Small intestine (tissue), 7 donors: ENCODE data around the gene TMEM86A. TPM values are rescaled to one million over a fixed set of nuclear protein-coding genes. Genes with fewer than 3 reads are reported as not detected.

Experiments
- DNase-seq, 2 donors: peaks; one replicate each; pipeline versions ENCODE4 v3.0.0 to v3.0.0-alpha.2; 2013
- FAIRE-seq: peaks from 2 replicates; lab custom pipeline; 2012; peaks lifted over from hg19 to GRCh38; lab: Jason Lieb, UNC
- H3K27ac ChIP-seq, 3 donors: one replicate each; pipeline ENCODE4 v1.5.1; 2013; ENCODE audit warnings: low read length in 2 of 3, mild to moderate bottlenecking in 2 of 3, control low read depth in 1 of 3, inconsistent platforms in 1 of 3, low read depth in 1 of 3, moderate library complexity in 1 of 3
- H3K27me3 ChIP-seq, 3 donors: one replicate each; pipeline ENCODE4 v1.6.1; 2013; ENCODE audit warnings: low read length in 3 of 3, inconsistent platforms in 1 of 3; ENCODE audit not compliant: control insufficient read depth in 3 of 3, insufficient read depth in 3 of 3
- H3K36me3 ChIP-seq, 3 donors: one replicate each; pipeline ENCODE4 v1.6.1; 2013; ENCODE audit warnings: low read length in 3 of 3, inconsistent platforms in 1 of 3, low read depth in 1 of 3, mild to moderate bottlenecking in 1 of 3, moderate library complexity in 1 of 3; ENCODE audit not compliant: control insufficient read depth in 3 of 3, insufficient read depth in 2 of 3
- H3K4me1 ChIP-seq, 3 donors: one replicate each; pipeline ENCODE4 v1.6.1; 2013; ENCODE audit warnings: low read length in 2 of 3, inconsistent platforms in 1 of 3, low read depth in 1 of 3, mild to moderate bottlenecking in 1 of 3, moderate library complexity in 1 of 3; ENCODE audit not compliant: control insufficient read depth in 3 of 3, insufficient read depth in 2 of 3
- H3K4me3 ChIP-seq, 3 donors: one replicate each; pipeline ENCODE4 v1.5.1; 2013; ENCODE audit warnings: low read length in 3 of 3, control low read depth in 1 of 3, inconsistent platforms in 1 of 3, low read depth in 1 of 3, mild to moderate bottlenecking in 1 of 3, moderate library complexity in 1 of 3
- H3K9me3 ChIP-seq, 2 donors: one replicate each; pipeline ENCODE4 v1.6.1; 2013; ENCODE audit warnings: low read depth in 1 of 2, low read length in 1 of 2; ENCODE audit not compliant: control insufficient read depth in 2 of 2, insufficient read depth in 1 of 2
- WGBS, 3 donors: extraction: QIAGEN DNeasy Blood & Tissue Kit; methylation state at CpG; one replicate each; pipeline ENCODE4 v1.1.7; 2013; 5-methylcytosine and 5-hydroxymethylcytosine counted together
- polyA plus RNA-seq, 4 donors: library from polyadenylated mRNA; stranded (reverse) in 3 of 4; unstranded in 1 of 4; fragments of 200-250 nt in 3 of 4; fragments of 120-200 nt in 1 of 4; gene quantifications; one replicate each; pipeline versions ENCODE4 v1.2.1 to v1.2.3, GENCODE V29; 2013
- donor health status: healthy with polysubstance abuse.
- donor health status: control.
- donor health status: control.
- donor health status: Bipolar disorder and iron deficiency.
- donor health status: healthy.

The TMEM86A gene
- polyA plus RNA-seq, 4 donors, result 0.22 to 1.6 (median 1.1) TPM

DNA sequence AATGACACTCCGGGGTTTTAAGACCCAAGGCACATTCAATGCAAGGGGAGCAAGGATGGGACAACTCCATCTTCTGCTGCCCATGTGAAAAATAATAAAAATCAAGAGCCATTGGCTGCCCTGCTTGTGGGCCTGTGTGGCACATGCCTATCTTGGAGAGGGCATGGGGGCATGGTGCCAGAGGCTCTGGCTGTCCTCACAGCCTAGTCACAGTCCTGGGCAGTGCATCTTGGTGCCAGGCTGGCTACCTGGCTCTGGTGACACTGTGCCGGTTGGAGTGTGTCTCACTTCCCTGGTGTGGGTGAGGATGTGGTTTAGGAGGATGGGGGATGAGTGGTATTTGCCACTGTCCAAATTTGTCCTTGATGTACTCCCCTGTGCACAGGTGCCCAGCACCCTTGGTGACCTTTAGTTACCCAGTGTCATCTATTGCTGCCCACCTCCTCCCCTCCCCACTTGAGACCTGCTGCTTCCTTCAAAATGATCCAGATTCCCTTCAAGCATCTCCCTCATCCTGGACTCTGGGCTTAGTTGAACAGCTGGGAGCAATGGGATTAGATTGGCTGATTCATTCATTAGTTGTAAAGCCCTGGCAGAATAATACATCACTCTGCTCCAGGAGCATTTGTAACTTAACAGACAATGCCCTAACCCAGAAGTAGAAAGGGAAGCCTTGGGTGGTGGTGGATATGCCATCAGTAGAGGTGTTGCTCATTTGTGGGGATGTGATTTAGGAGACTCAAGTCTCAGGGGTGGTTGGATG is 4.6 kb downstream of the TMEM86A start:
- Histone ChIP-seq H3K4me1 (peaks cover 0 to 9% (median 4%) of the 10 kb centered on the region in 3 donors), H3K4me3 (no peak overlapping the region), H3K36me3 (peaks cover 0 to 8% (median 0%) of the 10 kb centered on the region in 3 donors), H3K27me3 (peaks cover 0 to 19% (median 0%) of the 10 kb centered on the region in 3 donors), H3K9me3 (no peaks in the 10 kb centered on the region), H3K27ac (no peak overlapping the region)
- DNase-seq, result no peak
- no peak for FAIRE-seq
- WGBS, 3 donors, result 53 to 97% (median 84%) methylated on average over 2 of the region's 2 CpGs

DNA sequence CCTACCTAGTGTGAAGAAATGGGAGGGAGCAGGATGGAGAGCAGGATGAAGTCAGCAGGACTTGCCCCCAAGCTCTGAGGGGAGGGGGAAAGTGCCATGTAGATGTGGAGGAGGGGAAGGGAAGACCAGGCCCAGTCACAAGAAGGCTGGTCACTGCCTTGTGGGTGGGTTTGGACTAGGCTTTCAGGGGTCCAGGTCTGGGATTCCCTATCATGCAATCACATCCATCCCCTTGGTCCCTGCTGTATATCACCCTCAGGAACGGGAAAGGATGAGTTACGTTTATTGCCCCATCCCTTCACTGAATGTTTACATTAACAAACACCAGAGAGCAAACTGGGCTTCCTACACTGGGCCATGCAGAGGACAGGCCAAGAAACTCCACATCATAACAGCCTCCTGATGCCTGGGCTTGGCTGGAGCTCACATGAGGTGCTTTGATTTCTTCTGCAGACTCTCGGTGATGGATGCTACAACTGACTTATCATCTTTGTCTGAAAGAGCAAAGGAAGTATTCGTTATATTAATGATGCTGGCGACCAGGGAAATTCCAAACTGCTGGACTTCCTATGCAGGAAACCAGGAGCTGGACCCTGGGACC is 5.6 kb downstream of the TMEM86A start:
- peaks cover 0 to 8% (median 0%) of the 10 kb centered on the region in 3 donors for H3K36me3 ChIP-seq
- no peak overlapping the region for H3K27ac ChIP-seq
- H3K9me3 ChIP-seq, result no peaks in the 10 kb centered on the region
- no peak for DNase-seq
- FAIRE-seq, result no peak
- peaks cover 0 to 9% (median 4%) of the 10 kb centered on the region in 3 donors for H3K4me1 ChIP-seq
- peaks cover 0 to 19% (median 0%) of the 10 kb centered on the region in 3 donors for H3K27me3 ChIP-seq
- 76 to 90% (median 85%) methylated on average over 5 of the region's 5 CpGs for WGBS, 3 donors
- H3K4me3 ChIP-seq, result no peak overlapping the region

DNA sequence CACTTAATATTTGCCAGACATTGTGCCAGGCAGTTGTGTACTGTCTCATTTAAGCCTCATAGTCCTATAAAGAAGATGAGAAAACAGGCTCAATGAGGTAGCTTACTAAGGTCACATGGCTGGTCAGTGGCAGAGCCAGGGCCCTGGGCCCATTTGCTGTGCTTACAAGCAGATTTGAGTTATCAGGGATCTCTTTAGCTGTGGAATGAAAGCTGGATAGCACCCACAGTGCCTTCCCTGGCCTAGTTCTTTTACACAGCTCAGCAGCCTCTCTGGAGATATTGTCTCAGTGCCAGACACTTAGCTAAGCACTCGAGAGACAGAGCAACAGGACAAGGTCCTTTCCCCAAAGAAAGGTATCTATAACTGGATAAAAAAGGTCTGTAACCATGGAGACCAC is 6.1 kb downstream of the TMEM86A start:
- no peak for FAIRE-seq
- 19 to 46% (median 24%) methylated on average over 1 of the region's 1 CpG for WGBS, 3 donors
- DNase-seq, result peak in 1 of 2 donors; percentile 10
- H3K9me3 ChIP-seq, result no peaks in the 10 kb centered on the region
- H3K4me3 ChIP-seq, result no peak overlapping the region
- peaks cover 0 to 13% (median 0%) of the 10 kb centered on the region in 3 donors for H3K27me3 ChIP-seq
- H3K4me1 ChIP-seq, result peaks cover 0 to 9% (median 4%) of the 10 kb centered on the region in 3 donors
- no peak overlapping the region for H3K27ac ChIP-seq
- peaks cover 0 to 8% (median 0%) of the 10 kb centered on the region in 3 donors for H3K36me3 ChIP-seq

DNA sequence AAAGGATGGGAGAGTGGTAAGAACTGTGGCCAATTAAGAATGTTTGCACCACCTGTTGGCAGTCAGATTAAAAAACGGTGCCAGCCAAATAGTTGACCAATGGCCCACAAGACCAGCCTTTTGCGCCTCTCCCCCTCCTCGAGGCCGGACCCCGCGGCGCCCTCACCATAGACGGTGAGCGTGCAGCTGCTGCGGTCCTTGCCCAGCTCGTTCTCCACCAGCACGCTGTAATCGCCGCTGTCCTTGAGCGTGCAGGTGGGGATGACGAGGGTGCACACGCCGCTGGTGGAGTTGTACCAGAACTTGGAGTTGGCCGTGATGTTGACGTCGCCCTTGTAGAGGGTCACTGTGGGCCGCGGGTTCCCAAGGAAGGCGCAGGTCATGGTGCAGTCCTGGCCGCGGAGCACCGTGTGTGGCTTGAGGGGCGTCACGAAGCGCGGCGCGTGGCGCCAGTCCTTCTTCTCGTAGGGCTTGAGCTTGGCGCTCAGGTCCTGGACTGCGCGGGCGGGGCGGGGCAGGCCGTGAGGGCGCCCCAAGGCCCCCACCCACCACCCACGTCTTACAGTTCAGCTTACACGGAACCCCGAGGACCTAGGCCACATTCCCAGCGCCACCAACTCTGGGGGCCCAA is 7.2 kb downstream of the TMEM86A start:
- peak overlapping the region in 2 of 3 donors; percentile 41 to 61 for H3K27ac ChIP-seq
- DNase-seq, result peak in 1 of 2 donors; percentile 72
- peaks cover 0 to 9% (median 4%) of the 10 kb centered on the region in 3 donors for H3K4me1 ChIP-seq
- H3K36me3 ChIP-seq, result peaks cover 0 to 8% (median 0%) of the 10 kb centered on the region in 3 donors
- no peak for FAIRE-seq
- H3K4me3 ChIP-seq, result peak overlapping the region; percentile 28 to 54 (median 44)
- peaks cover 0 to 2% (median 0%) of the 10 kb centered on the region in 3 donors for H3K27me3 ChIP-seq
- no peaks in the 10 kb centered on the region for H3K9me3 ChIP-seq
- 2 to 5% (median 2%) methylated on average over 40 to 46 of the region's 46 CpGs for whole genome bisulfite sequencing, 3 donors

DNA sequence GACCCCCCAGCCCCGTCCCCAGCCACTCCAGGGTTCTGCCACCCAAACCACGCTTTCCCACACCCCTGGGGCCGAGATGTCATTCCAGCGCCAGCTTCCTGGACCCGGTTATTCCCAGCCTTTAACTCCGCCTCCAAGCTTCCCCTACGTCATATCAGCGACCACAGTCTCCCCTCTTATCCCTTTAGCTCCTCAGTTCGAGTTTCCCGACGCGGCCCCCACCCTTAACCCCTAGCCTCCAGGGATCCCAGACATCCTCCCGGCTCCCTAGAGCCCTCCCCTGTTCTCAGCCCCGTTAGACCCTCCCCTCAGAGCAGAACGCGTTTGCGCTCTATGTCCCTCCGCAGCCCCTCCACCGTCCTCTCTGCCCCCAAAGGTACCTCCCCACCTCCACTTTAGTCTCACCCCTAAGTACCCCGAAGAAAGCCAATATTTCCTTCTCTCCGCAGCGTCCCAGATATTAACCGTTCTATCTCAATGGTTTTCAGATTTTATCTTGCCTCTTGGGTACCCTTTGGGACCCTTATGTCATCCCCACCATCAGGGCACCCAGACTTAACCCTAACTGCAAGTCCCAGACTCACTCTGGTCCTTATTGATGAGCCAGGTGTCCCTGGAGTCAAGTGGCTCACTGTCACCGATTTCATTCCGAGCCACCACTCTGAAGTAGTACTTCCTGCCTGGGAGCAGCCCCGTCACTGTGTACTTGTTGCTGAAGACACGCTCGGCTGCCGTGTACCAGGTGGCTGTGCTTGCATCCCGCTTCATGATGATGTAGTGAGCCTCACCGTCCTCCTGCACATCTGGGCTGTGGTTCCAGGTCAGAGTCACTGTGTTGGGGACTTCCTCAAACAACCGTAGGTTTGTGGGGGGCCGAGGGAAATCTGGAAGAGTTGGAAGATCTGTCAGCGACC is 8.0 kb downstream of the TMEM86A start:
- Histone ChIP-seq H3K36me3 (peaks cover 0 to 3% (median 0%) of the 10 kb centered on the region in 3 donors), H3K27ac (peak overlapping the region in 2 of 3 donors; percentile 55 to 80), H3K4me3 (peak overlapping the region; percentile 28 to 54 (median 44)), H3K4me1 (peaks cover 0 to 9% (median 4%) of the 10 kb centered on the region in 3 donors), H3K27me3 (no peaks in the 10 kb centered on the region), H3K9me3 (no peaks in the 10 kb centered on the region)
- DNase-seq, result peak; percentile 67 to 88
- 4 to 7% (median 6%) methylated on average over 31 to 34 of the region's 34 CpGs for WGBS, 3 donors
- no peak for FAIRE-seq

DNA sequence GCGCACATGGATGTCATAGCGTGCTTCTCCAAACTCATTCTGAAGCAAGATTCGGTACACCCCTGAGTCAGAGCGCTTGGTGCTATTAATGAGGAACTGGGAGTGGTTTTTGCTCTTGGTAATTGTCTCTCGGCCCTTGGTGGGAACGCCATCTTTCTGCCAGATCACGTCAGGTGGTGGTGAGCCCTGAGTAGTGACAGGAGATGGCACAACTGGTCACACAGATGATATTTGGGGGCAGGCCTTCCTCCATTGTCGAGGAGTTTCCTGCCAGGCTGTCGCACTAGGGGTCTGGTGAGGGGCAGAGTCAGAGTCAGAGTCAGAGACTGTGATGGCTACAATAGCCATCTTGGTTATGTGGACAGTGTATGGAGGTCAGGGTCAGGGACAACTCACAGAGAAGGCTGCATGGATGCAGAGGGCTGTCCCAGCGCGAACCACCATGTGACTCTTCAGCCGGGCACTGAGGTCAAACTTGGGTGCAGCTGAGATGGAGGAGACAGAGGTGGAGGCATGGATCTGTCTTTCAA is 9.3 kb downstream of the TMEM86A start:
- 90 to 94% (median 92%) methylated on average over 12 of the region's 12 CpGs for WGBS, 3 donors
- no peak for FAIRE-seq
- H3K27me3 ChIP-seq, result no peaks in the 10 kb centered on the region
- H3K4me1 ChIP-seq, result peaks cover 0 to 9% (median 4%) of the 10 kb centered on the region in 3 donors
- H3K27ac ChIP-seq, result no peak overlapping the region
- no peaks in the 10 kb centered on the region for H3K36me3 ChIP-seq
- H3K4me3 ChIP-seq, result no peak overlapping the region
- no peaks in the 10 kb centered on the region for H3K9me3 ChIP-seq
- no peak for DNase-seq

DNA sequence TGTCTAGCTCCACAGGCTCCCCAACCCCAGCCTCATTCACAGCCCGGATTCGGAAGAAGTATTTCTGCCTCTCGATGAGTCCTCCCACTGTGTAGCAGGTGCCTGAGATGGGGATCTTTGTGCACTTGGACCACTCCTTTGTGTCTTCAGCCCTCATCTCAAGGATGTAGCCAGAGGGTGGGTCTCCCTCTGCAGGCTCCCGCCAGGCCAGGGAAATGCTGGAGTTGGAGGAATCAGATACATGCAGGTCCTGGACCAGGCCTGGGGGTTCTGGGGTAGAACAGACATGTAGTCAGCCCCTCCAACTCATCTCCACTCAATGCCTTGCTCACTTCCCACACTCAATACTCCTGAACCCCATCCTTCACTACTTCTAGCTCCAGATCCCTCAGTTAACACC is 10.8 kb downstream of the TMEM86A start:
- Histone ChIP-seq H3K4me1 (peaks cover 0 to 9% (median 4%) of the 10 kb centered on the region in 3 donors), H3K9me3 (no peaks in the 10 kb centered on the region), H3K27ac (no peak overlapping the region), H3K27me3 (no peaks in the 10 kb centered on the region), H3K4me3 (no peak overlapping the region), H3K36me3 (no peaks in the 10 kb centered on the region)
- WGBS, 3 donors, result 91 to 100% (median 95%) methylated on average over 4 of the region's 4 CpGs
- FAIRE-seq (no peak), DNase-seq (no peak)
